GM19468 (cell line): ENCODE results near the gene LMX1A.

Experiments
- ATAC-seq: cut with Tn5 transposase; IDR thresholded peaks from one replicate; pipeline ENCODE4 v1.9.1; 2021; ENCODE audit warnings: mild to moderate bottlenecking, moderate library complexity, moderate number of reproducible peaks; ENCODE audit not compliant: unreplicated experiment; ENCODE audit errors: extremely low read depth

Gene LMX1A

DNA sequence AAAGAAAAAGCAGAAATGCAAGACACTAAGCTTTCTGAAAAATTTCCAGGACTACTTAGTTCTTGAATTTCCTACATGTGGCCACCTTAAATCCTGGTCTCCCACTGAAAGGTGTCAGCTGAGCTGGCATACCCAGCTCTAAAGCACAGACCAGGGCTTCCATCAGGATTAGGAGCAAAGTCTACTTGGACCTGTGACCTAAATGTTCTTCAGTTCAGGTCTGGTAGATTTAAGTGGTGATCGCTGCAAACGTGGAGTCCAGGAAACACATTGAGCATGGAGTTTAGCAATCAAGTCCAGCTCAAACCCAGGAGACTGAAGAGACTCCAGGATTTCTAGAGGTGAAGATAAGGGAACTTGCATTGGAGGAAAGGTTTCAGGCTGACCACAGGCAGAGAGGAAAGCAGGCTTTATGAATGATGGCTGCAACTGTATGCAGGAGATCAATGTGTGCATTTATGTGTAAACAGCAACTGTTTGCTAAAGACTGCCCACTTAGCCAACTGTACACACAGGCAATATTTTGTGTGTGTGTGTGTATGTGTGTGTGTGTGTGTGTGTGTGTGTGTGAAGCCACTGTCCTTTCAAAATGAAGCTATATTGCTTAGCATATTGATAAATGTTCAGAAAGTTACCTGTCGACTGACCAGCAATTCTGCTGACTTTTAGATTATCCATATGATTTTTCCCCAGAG is 75.2 kb downstream of the LMX1A start:
- ATAC-seq: no peak

DNA sequence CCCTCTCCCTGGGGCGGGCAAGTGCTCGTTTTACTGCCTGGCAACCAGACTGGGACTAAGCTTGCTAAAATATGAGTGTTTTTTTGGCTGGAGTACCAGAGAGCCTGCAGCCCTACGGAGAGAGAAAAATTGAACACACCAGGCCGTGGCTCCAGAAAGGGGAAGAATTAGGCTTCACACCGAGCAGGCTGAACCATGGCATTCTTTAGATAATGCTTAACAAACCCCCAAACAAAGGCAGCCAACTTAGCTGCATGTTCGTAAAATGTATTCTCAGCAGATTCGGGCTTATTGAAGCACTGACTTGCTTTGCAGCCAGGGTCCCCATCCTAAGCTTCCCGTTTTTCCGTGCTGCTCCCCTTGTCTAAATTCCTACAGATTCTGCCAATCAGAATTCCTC is 76.6 kb downstream of the LMX1A start:
- no peak for ATAC-seq

DNA sequence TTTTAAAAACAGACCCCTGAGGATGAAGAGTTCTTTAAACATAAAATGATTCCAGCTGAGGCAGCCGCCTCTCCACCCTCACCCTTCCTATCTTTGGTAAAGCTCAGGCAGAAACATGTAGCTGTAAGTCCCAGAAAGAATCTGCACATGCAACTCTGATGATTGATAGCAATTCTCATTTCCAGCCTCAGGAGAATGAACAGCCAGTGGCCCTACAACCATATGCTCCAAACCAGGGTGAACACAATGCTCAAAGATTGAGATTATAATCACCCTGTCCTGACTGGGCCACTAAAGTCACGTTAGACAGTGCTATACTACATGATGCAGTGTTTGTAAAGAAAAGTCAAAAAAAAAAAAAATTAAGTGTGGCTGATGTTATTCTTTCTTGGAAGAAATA is 80.2 kb downstream of the LMX1A start:
- no peak for ATAC-seq

DNA sequence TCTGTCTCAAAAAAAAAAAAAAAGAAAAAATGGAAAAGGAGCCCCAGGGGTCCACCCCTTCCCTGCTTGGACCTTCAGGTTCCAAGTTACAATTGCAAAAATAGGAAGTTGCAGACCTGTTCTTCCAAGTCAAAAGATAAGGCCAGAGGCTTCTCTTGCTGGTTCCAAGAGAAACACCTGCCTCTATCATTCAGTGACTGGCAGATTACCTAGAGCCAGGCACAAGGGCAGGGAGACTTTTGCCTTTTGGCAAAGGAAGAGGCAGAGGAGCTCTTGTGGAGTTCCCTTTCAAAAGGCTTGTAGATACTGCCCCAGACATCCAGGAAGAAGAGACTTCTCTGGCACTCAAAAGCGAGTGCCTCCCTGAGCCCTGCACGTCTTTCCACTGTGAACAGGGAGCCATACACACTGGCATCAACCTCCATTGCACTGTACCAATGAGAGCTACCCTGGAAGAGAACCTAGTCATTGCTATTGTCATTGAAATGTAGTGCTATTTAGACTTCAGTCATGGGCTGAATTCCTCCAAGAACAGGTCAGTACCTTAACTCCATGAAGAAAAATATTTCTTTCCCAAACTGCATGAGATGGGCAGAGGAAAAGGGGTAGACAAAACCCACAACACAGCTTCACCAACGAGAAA is 91.2 kb downstream of the LMX1A start:
- ATAC-seq: no peak

DNA sequence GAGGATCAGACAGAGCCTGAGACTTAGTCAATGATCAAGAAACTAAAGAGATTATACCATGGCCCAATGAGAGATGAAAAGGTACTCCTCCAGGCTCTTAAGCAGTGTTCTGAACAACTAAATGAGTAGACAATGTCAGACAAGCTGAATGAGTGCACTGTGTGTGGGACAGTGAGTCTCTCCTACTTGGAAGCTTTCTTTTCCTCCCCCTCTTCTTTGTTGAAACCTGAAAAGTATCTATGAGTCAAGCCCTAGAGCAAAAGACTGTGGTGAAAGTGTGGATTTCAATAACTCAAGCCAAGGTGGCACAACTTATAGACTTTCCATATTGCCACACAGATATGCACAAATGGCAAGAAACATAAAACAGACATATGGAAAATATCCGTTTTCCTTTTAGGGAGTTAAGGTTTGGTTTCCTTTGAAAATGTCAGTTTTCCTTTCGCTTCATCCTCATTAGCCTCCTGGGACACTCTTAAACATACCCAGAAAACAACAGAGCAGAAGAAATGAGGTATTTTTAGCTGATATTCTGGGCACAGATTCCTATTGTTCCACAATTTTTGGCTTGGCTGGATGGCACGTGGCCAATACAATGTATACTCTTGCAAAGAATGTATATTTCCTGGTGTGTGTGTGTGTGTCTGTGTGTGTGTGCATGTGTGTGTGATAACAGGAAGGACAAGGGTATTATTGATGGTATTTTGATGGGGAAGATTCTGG is 96.6 kb downstream of the LMX1A start:
- ATAC-seq: no peak

DNA sequence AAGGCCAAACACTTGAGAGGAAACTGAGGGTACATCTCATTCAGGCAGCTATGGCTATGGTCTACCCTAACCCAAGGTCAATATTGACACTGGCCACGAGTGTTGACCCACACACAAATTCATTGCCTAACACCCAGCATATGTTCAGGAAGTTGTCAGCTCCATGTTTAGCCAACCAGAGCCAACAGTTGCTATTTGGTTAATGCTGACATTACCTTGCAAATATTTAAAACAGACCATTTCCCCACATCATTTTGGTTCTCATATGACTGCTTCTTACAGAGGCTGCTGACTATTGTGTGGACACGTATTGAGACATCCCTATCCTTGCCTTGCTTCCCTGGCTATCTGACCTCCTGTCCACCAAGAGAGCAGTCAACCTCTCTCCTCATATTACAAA is 97.3 kb downstream of the LMX1A start:
- ATAC-seq: no peak

DNA sequence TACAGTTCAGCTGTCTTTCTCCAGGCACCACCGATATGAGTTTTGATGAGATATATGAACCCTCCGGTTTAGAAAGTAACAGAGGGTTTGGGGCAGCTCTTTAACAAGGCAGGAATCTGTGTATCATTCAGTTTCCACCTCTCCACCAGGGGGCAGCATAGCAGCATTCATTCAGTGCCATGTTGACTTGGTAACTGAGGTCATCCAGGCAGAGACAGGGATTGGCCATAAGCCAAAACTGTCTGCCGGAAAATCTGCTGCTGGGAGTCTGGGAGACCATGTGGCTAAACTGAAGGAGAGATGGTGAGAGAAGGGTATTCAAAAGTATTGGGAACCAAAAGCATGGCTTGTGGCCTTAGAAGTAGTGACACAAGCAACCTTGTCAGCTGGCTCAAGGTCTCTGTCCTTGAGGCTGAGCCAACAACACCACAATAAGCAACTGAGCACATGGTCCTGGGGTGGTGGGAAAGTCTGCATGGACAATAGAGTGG is 98.5 kb downstream of the LMX1A start:
- ATAC-seq: no peak

DNA sequence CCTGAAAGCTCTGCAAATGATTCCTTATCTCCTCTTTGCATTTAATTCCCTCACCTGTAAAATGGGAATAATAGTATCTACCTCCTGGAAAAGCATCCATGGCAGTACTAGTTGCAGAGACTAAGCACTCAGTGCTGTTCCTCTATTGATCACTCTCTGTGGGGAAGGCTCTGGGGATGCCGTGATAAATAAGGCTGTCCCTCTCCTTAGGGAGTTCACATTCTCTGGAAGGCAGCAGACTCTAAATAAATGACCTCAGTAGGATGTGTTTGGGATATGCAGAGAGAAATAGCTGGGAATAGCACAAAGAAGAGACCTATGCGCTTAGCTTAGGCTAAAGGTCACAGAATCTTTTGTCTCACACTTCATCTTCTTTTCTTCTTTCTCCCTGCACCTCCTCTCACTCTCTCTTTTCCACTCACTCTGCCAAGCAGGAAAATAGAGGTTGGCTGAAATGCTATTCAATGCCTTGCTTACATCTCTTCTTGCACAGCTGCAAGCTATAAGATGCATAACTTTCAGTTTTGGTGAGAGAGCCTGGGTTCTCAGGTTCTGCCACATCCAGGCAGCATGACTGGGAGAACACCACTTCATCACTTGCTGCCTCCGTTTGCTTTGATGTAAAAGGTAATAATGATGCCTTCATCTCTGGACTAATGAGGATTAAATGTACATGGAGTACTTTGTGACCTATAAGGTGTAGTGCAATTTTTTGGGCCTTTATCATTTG is 101.5 kb downstream of the LMX1A start:
- no peak for ATAC-seq

DNA sequence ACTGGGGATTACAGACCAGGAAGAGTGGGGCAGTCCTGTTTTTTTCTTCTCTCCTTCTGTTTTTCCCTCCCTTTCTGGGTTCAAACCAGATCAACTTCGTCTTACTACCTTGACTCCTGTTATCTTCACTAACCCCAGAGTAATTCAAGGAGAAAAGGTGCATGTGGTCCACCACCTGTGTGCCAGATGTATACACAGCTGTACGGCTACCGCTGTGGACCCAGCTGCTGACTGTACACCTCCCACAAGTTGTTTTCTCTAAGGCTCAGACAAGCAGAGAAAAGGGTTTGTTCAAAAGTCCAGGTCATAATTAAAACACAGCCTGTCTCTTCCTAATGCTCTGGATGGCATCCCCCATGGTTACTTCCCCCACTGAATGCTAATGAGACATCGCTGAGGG is 102.1 kb downstream of the LMX1A start:
- ATAC-seq: no peak

DNA sequence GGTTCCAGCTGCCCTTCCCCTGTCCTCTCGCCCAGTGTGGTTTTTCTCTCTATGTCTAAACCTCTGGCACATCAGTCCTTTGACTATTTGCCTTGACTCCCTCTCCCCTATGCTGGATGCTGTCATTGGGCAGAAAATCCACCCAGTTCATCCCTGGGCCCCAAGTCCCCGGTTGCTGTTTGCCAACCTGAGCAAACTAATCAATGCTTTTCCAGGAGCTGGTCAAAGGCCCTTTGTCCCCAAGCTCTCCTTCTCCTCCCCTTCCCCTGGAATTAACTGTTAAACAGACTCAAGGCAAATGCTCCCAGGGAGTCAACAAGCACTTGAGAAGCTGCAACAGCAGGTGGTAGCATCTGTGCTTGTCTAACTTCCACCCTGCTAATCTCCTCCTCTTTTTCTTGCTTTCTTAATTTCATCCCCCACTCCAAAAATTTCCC is 102.7 kb downstream of the LMX1A start:
- no peak for ATAC-seq

DNA sequence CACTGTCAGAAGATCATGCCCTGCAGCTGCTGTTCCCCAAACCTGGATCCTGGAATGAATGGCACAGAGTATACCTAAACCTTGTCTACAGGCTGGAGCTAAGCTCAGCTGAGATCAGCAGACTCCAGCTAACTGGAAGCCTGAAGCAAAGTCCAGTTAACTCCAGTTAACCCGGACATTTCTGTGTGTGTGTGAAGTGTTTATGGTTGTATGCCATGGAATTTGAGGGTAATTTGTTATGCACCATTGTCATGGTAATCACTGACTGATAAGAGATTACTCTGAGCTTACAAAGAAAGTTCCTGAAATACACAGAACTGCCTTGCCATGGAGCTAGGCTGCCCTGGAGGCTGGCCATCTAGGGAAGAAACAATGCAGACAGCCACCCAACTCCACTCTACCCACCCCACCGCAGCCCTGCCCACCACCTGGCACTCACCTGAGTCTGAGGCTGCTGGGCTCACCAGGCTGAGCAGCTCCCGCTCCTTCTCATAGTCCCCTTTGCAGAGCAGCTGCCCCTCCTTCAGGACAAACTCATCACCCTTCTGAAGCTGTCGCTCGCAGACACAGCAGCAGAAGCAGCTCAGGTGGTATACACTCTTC is 107.4 kb downstream of the LMX1A start:
- ATAC-seq: no peak

DNA sequence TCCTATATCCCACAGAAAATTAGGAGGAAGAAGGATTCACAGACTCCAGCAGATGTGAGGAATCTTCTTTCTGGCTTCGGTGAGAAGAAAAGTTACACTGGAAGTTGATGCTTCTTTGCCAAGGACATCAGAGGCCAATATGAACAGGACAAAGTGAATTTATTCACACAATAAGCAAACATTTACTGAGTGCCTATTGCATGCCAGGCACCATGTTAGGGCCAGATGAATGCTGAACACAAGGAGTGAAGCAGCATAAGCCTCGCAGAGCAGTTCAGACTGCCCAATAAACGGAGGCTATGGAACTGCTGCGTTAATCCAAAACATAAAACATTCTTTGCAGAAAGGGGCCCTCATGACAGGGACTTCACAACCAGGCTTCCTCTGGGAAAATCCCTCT is 114.6 kb downstream of the LMX1A start:
- ATAC-seq: no peak

DNA sequence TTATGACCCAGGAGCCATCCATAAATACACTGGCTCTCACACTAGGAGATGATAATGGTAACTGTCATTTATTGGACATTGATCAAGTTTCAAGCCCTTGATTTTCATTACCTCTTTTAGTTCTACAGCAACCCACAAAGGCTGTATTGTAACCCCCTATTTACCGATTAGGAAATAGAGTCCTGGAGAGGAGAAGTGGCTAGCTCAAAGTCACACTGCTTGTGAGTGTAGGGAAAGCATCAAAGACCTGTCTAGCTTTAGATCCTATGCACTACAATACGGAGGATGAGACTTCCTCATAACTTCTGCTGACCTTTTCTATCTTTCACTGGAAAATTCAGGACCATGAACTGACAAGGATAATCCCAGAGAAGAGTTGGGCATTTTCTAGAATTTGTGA is 115.2 kb downstream of the LMX1A start:
- no peak for ATAC-seq

DNA sequence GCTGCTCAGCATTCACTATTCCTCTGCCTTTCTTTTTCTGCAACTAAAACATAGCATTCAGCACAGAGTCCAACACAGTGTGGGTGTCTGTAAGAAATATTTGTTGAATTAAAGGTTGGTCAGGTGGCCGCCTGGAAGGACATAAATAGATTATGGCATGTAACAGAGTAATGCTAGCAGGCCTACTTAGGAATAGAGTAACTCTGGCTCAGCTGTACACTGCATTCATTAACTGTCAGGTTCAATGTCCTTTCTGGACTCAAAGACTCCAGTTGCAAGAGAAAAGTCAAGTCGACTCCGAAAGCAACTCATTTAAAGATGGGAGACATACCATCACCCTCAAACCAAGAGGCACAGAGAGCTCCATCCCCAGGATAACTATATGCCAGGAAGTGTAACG is 116.0 kb downstream of the LMX1A start:
- no peak for ATAC-seq

DNA sequence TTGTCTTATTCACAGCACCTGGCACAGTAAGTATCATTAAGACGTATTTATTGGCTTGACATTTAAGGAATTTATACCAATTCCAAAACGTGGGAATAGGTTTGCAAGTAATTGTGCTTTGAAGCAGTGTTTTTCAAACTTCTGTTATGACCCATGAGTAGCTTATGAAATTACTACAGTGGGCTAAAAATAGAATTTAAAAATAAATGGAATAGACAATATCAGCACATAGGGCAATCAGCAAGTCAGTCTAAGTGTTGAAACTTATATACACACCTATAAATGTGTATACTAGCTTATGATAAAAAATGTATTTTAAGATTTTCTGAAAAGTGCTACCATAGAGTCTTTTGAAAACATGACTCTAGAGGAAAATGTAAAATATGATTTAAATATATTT is 116.6 kb downstream of the LMX1A start:
- ATAC-seq: no peak

DNA sequence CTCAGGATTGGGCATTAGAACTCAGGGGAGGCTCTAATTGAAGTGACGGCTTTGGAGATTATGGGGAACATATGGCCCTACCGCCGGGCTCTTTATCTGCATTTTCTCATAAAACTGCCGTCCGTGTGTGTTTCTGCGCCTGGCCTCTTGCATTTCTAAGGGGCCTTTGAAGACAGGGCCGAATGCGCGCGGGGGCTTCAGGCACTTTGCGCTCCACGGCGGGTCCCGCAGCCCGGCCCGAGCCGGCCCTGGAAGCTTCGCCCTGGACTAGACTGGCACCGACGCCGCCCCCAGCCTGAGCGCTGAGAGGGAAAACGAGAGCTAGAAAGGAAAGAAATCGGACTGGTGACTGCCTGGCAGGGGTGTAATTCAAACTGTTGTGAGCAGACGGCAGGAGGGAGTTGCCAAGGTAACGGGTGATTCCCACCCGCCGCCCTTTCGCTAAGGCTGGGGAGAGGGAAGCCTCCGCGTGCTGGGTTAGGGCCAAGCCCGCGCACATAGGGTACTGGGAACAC is 120.7 kb downstream of the LMX1A start:
- no peak for ATAC-seq

DNA sequence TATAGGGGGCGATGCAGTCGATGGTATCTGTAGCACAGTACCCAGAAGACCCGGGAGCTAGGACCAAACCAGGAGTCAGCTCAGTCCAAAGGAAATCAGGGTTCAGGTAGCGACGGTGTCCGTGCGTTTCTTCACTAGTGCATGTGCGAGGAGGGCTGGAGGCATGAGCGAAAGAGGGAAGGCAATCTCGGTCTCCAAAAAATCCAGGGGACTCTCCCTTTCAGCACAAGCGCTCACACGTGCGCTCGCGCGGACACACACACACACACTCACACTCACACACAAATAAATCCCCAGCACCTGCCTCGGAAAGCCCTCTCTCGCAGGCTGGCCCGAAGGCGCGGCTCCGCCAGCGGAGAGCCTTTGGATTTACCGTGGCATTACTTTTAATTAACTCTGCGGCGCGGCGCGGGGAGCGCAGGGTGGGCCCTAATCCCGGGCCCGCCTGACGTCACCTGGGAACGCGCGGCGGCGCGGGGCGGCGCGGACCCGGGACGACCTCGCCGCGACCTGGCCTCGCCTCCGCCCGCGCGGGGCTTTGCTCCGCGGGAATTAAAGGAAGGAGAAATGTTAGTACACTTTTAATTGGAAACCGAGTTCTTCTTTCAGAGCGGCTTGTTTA is 121.2 kb downstream of the LMX1A start:
- no peak for ATAC-seq

DNA sequence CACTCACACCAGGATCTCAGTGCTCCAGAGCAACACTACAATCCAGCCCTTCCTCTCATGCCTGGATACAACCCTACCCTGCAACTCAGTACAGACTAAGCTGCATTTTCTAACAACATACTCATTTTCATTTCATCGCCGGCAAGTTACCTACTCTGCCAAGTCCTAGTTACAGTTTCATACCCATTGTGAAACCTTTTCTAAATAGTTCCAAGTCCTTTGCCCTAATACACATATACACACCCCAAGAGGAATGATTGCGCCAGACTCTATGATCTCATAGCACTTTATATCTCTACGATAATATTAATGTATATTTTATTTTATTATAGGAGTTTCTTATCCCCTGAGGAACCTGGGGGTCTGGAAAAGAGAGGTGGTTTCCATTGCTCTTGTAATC is 122.4 kb downstream of the LMX1A start:
- ATAC-seq: no peak

DNA sequence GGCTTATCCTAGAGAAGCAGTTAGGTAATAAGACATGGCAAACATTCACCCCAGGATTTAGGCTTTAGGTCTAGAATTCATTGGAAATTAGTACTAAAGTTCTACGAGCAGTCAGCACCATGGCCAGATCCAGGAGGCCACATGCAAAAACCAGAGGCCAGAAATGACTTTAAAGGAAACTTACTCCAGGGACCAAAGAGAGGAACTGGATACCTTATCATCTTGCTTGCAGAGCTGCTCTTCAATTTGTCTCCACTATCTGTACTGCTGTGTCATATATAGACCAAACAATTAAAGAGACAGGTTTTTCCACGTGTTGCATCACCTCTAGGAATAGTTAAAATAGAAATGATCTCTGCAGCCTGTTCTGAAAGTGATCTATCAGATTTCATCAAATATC is 127.8 kb downstream of the LMX1A start:
- ATAC-seq: no peak
